Immature natural killer cell (primary cell): ENCODE measurements around the gene GRK5. TPM values are rescaled to one million over a fixed set of nuclear protein-coding genes. Genes with fewer than 3 reads are reported as not detected.
A peak's percentile ranks its signal among the peaks of the same experiment; 100 is the strongest.

Experiments
- DNase-seq, 3 donors: peaks; one replicate each; pipeline ENCODE4 v3.0.0; 2022; ENCODE audit warnings: mixed read lengths in 1 of 3
- H3K27ac Mint-ChIP-seq, 6 donors: one replicate each; pipeline ENCODE4 v1.8.0; 2020; ENCODE audit warnings: mixed read lengths in 6 of 6, mild to moderate bottlenecking in 5 of 6, inconsistent platforms in 4 of 6, moderate library complexity in 3 of 6
- H3K27me3 Mint-ChIP-seq, 3 donors: one replicate each; pipeline ENCODE4 v1.8.0; 2020 to 2021; ENCODE audit warnings: low read depth in 3 of 3, mild to moderate bottlenecking in 3 of 3, mixed read lengths in 3 of 3, moderate library complexity in 3 of 3, inconsistent platforms in 1 of 3
- H3K36me3 Mint-ChIP-seq, 3 donors: one replicate each; pipeline ENCODE4 v1.8.0; 2020; ENCODE audit warnings: mixed read lengths in 3 of 3, inconsistent platforms in 2 of 3, mild to moderate bottlenecking in 2 of 3
- H3K4me1 Mint-ChIP-seq, 2 donors: one replicate each; pipeline ENCODE4 v1.8.0; 2020; ENCODE audit warnings: inconsistent platforms in 2 of 2, mild to moderate bottlenecking in 2 of 2, mixed read lengths in 2 of 2, moderate library complexity in 1 of 2
- H3K4me3 Mint-ChIP-seq, 5 donors: one replicate each; pipeline ENCODE4 v1.8.0; 2020; ENCODE audit warnings: mild to moderate bottlenecking in 5 of 5, mixed read lengths in 5 of 5, inconsistent platforms in 3 of 5, moderate library complexity in 3 of 5
- H3K9me3 Mint-ChIP-seq, 6 donors: one replicate each; pipeline ENCODE4 v1.8.0; 2020; ENCODE audit warnings: mild to moderate bottlenecking in 6 of 6, mixed read lengths in 6 of 6, inconsistent platforms in 4 of 6, moderate library complexity in 3 of 6
- polyA plus RNA-seq, 3 donors: library from polyadenylated mRNA; unstranded; fragments of 300-500 nt; fragmentation: Illumina TruSeq; gene quantifications; one replicate each; pipeline ENCODE4 v1.2.3, GENCODE V29; 2021

Gene GRK5
- polyA plus RNA-seq, 3 donors from 2014 or later = 2.1 to 12.4 (median 3.3) TPM

DNA sequence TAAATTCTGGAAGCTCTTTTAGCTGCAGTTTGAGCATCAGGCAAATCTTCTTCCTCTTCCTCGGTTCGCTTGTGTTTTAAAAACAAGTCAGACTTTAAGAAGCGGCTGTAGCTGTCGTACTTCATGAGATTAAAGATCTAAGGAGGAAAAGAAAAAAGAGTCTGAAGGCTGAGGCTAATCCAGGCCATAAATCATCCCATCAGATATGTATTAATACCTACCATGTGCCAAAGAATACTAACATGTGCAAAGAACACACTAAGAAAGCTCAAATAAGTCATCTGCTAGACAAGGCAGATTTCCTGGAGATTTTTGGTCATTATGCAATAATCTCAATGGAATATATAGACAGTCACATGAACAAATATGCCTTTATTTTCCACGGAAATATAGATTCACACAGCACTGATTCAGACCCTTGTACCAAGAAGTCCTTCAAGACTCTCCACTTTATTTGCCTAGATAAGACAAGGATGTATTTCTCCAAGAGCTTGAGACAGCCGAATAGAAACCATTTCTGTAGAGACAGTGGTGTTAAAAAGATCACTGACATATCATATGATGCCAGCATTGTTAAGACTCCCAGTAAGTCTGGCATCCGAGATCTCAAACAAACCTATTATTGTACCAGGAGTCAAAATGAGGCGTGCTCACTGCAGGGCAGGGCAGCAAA, 292.9 kb downstream of the GRK5 start:
- Mint-ChIP-seq H3K4me3 (peak overlapping the region in 1 of 5 donors; percentile 30), H3K27me3 (peaks cover 0 to 9% (median 2%) of the 10 kb centered on the region in 3 donors), H3K36me3 (peaks cover 0 to 6% (median 3%) of the 10 kb centered on the region in 3 donors), H3K9me3 (no peaks in the 10 kb centered on the region), H3K4me1 (peaks cover 41 to 52% of the 10 kb centered on the region in 2 donors), H3K27ac (peak overlapping the region; percentile 66 to 96 (median 79))
- DNase-seq = no peak

GRCh38 chr10:119500821-119501220, 293.4 kb downstream of the GRK5 start:
- Mint-ChIP-seq H3K4me3 (no peak overlapping the region), H3K27ac (peak overlapping the region; percentile 20 to 96 (median 74)), H3K36me3 (peaks cover 0 to 6% (median 3%) of the 10 kb centered on the region in 3 donors), H3K9me3 (no peaks in the 10 kb centered on the region), H3K27me3 (peaks cover 0 to 9% (median 2%) of the 10 kb centered on the region in 3 donors), H3K4me1 (peaks cover 41 to 52% of the 10 kb centered on the region in 2 donors)
- no peak for DNase-seq

- DNase-seq = peak; percentile 15 to 32 (median 30)
- peak overlapping the region; percentile 92 to 98 (median 94) for H3K27ac Mint-ChIP-seq
- H3K9me3 Mint-ChIP-seq = no peaks in the 10 kb centered on the region
- peaks cover 41 to 52% of the 10 kb centered on the region in 2 donors for H3K4me1 Mint-ChIP-seq
- peaks cover 0 to 9% (median 2%) of the 10 kb centered on the region in 3 donors for H3K27me3 Mint-ChIP-seq
- H3K36me3 Mint-ChIP-seq = peaks cover 0 to 6% (median 3%) of the 10 kb centered on the region in 3 donors
- peak overlapping the region; percentile 81 to 91 (median 85) for H3K4me3 Mint-ChIP-seq
Observed at GRCh38 chr10:119501690-119502089, 294.3 kb downstream of the GRK5 start.

GRCh38 chr10:119502209-119502608, 294.8 kb downstream of the GRK5 start:
- peaks cover 0 to 10% (median 3%) of the 10 kb centered on the region in 3 donors for H3K36me3 Mint-ChIP-seq
- peaks cover 41 to 52% of the 10 kb centered on the region in 2 donors for H3K4me1 Mint-ChIP-seq
- peak overlapping the region; percentile 81 to 91 (median 85) for H3K4me3 Mint-ChIP-seq
- H3K9me3 Mint-ChIP-seq = no peaks in the 10 kb centered on the region
- peak overlapping the region; percentile 92 to 98 (median 94) for H3K27ac Mint-ChIP-seq
- peak; percentile 72 to 77 (median 73) for DNase-seq
- H3K27me3 Mint-ChIP-seq = peaks cover 0 to 9% (median 2%) of the 10 kb centered on the region in 3 donors

GRCh38 chr10:119502618-119503155, 295.3 kb downstream of the GRK5 start:
- peak overlapping the region; percentile 81 to 91 (median 85) for H3K4me3 Mint-ChIP-seq
- DNase-seq = no peak
- peaks cover 0 to 10% (median 3%) of the 10 kb centered on the region in 3 donors for H3K36me3 Mint-ChIP-seq
- H3K9me3 Mint-ChIP-seq = no peaks in the 10 kb centered on the region
- H3K27me3 Mint-ChIP-seq = peaks cover 0 to 9% (median 2%) of the 10 kb centered on the region in 3 donors
- H3K4me1 Mint-ChIP-seq = peaks cover 41 to 52% of the 10 kb centered on the region in 2 donors
- H3K27ac Mint-ChIP-seq = peak overlapping the region; percentile 92 to 98 (median 94)

GRCh38 chr10:119503821-119504220, 296.4 kb downstream of the GRK5 start:
- peaks cover 41 to 52% of the 10 kb centered on the region in 2 donors for H3K4me1 Mint-ChIP-seq
- no peak for DNase-seq
- H3K36me3 Mint-ChIP-seq = peaks cover 0 to 14% (median 3%) of the 10 kb centered on the region in 3 donors
- H3K4me3 Mint-ChIP-seq = peak overlapping the region in 4 of 5 donors; percentile 11 to 64 (median 42)
- H3K27me3 Mint-ChIP-seq = peaks cover 0 to 9% (median 2%) of the 10 kb centered on the region in 3 donors
- H3K27ac Mint-ChIP-seq = peak overlapping the region in 5 of 6 donors; percentile 55 to 96 (median 64)
- H3K9me3 Mint-ChIP-seq = no peaks in the 10 kb centered on the region

GRCh38 chr10:119504651-119505050, 297.3 kb downstream of the GRK5 start:
- Mint-ChIP-seq H3K27ac (peak overlapping the region in 2 of 6 donors; percentile 51 to 72), H3K4me3 (peak overlapping the region in 1 of 5 donors; percentile 20), H3K27me3 (peaks cover 0 to 9% (median 2%) of the 10 kb centered on the region in 3 donors), H3K36me3 (peaks cover 0 to 8% (median 0%) of the 10 kb centered on the region in 3 donors), H3K9me3 (no peaks in the 10 kb centered on the region), H3K4me1 (peaks cover 38 to 45% of the 10 kb centered on the region in 2 donors)
- DNase-seq = no peak

- Mint-ChIP-seq H3K9me3 (no peaks in the 10 kb centered on the region), H3K27ac (peak overlapping the region in 1 of 6 donors; percentile 72), H3K4me3 (peak overlapping the region in 1 of 5 donors; percentile 20), H3K36me3 (peaks cover 0 to 8% (median 1%) of the 10 kb centered on the region in 3 donors), H3K4me1 (peaks cover 38 to 40% of the 10 kb centered on the region in 2 donors), H3K27me3 (peaks cover 0 to 9% (median 2%) of the 10 kb centered on the region in 3 donors)
- no peak for DNase-seq
Observed at GRCh38 chr10:119505131-119505551, 297.8 kb downstream of the GRK5 start.

Other genes starting within 250 kb of the GRK5 start
- gene NANOS1, start 177.9 kb upstream of the GRK5 start, polyA plus RNA-seq = under 1 TPM in 2 of 3 donors, not detected in 1; 0.12 to 0.24 TPM
- gene EIF3A, start 126.8 kb upstream of the GRK5 start, polyA plus RNA-seq = 10 to 100 TPM; 19.9 to 61.2 (median 21.4) TPM
- 10 to 100 TPM; 26.2 to 37.4 (median 36.9) TPM for gene DENND10, start 103.5 kb upstream of the GRK5 start, polyA plus RNA-seq
- gene SFXN4, start 41.9 kb upstream of the GRK5 start, polyA plus RNA-seq = 10 to 100 TPM; 11.6 to 15.7 (median 12.6) TPM
- gene PRDX3, start 28.8 kb upstream of the GRK5 start, polyA plus RNA-seq = 10 to 100 TPM; 61.6 to 99.8 (median 76.5) TPM